Panc1 (cell line): ENCODE measurements around the gene FREM1.

Experiments used
- CTCF ChIP-seq: fragments of 450-650 bp; IDR thresholded peaks from 2 replicates; pipeline ENCODE4 v1.5.1; 2017; ENCODE audit warnings: mild to moderate bottlenecking
- POLR2AphosphoS5 ChIP-seq: IDR thresholded peaks from 2 replicates; pipeline ENCODE4 v1.6.1; 2012; ENCODE audit warnings: mild to moderate bottlenecking, low read depth, low read length, moderate library complexity
- TCF7L2 ChIP-seq: IDR thresholded peaks from 2 replicates; pipeline ENCODE4 v1.6.1; 2011; ENCODE audit warnings: mild to moderate bottlenecking, low read depth, low read length, inconsistent platforms

GRCh38 chr9:14913366-14913765 lies 3.1 kb upstream of the FREM1 start:
- TF ChIP-seq CTCF: no peak
- no peak for TF ChIP-seq TCF7L2
- no peak for TF ChIP-seq POLR2AphosphoS5
